HepG2 (cell line): ENCODE data around the gene BRPF1. TPM values are rescaled to one million over a fixed set of nuclear protein-coding genes. Genes with fewer than 3 reads are reported as not detected.
A peak's percentile ranks its signal among the peaks of the same experiment; 100 is the strongest.

Experiments used
- ATAC-seq: fragments of 200-7000 bp; cut with Tn5 transposase; 3 replicates; pipeline ENCODE4 v1.9.1; 2020; ENCODE audit warnings: mild to moderate bottlenecking, moderate library complexity
- BruUV-seq: library from RNA; stranded (reverse); fragments of 400-500 nt; replicated peaks from 2 replicates; lab custom pipeline; 2021; lab: Mats Ljungman, UMichigan
- CTCF ChIA-PET: fragments of 300-600 bp; formaldehyde crosslinking; extraction: SDS; loops from one replicate; lab custom pipeline; 2021; ENCODE audit warnings: low total read pairs, inconsistent platforms, low intra/inter-chr PET ratio; lab: Yijun Ruan, JAX
- POLR2A ChIA-PET: fragments of 350-600 bp; sonication (Branson Sonifier 250); formaldehyde crosslinking; loops from one replicate; lab custom pipeline; 2020; ENCODE audit warnings: antibody characterized with exemption, inconsistent platforms; lab: Yijun Ruan, JAX
- DNase-seq: peaks from one replicate; pipeline ENCODE4 v3.0.0-alpha.2; 2015; ENCODE audit warnings: low spot score
- FAIRE-seq: peaks from 3 replicates; lab custom pipeline; 2011; peaks lifted over from hg19 to GRCh38; lab: Jason Lieb, UNC
- H2AFZ ChIP-seq: one replicate; pipeline ENCODE4 v1.6.1; 2011; ENCODE audit warnings: low read length, inconsistent platforms
- H3K27ac ChIP-seq: fragments of 300-600 bp; 3 replicates; pipeline ENCODE4 v1.8.0; 2011; ENCODE audit warnings: mixed run types, mild to moderate bottlenecking, mixed read lengths, low read length, inconsistent platforms; ENCODE audit not compliant: insufficient read depth; ENCODE audit errors: extremely low read length
- H3K27me3 ChIP-seq, 2 experiments: fragments of 200-600 bp in 1 of 2; 2 replicates in 1 of 2; 3 replicates in 1 of 2; pipeline versions ENCODE4 v1.6.0 to v1.8.0; 2011; ENCODE audit warnings: low read length in 2 of 2, mild to moderate bottlenecking in 2 of 2, moderate library complexity in 2 of 2, inconsistent platforms in 1 of 2; ENCODE audit not compliant: insufficient read depth in 2 of 2, control insufficient read depth in 1 of 2
- H3K36me3 ChIP-seq, 2 experiments: fragments of 200-600 bp in 1 of 2; replicated peaks in 1 of 2; 2 replicates in 1 of 2; 3 replicates in 1 of 2; pipeline versions ENCODE4 v1.5.1 to v1.8.0; 2011; ENCODE audit warnings: low read length in 2 of 2, inconsistent platforms in 1 of 2; ENCODE audit not compliant: insufficient read depth in 2 of 2, control insufficient read depth in 1 of 2
- H3K4me1 ChIP-seq: 2 replicates; pipeline ENCODE4 v1.5.1; 2012; ENCODE audit warnings: low read length, inconsistent platforms; ENCODE audit not compliant: insufficient read depth
- H3K4me2 ChIP-seq: 2 replicates; pipeline ENCODE4 v1.6.0; 2011; ENCODE audit warnings: low read depth, low read length, inconsistent platforms
- H3K4me3 ChIP-seq, 3 experiments: fragments of 200-600 bp in 1 of 3; sonication (generic), shearing (Covaris generic) in 1 of 3; replicated peaks in 1 of 3; 2 replicates each; pipeline ENCODE4 v1.5.1; 2011 to 2016; ENCODE audit warnings: low read length in 3 of 3, inconsistent platforms in 2 of 3, low read depth in 2 of 3, mild to moderate bottlenecking in 2 of 3, control low read depth in 1 of 3, mixed read lengths in 1 of 3; ENCODE audit not compliant: insufficient read depth in 1 of 3
- H3K79me2 ChIP-seq: one replicate; pipeline ENCODE4 v1.6.1; 2011; ENCODE audit warnings: low read length, inconsistent platforms; ENCODE audit not compliant: insufficient read depth
- H3K9ac ChIP-seq: 2 replicates; pipeline ENCODE4 v1.6.0; 2011; ENCODE audit warnings: mild to moderate bottlenecking, low read depth, low read length, inconsistent platforms; ENCODE audit not compliant: insufficient read depth
- H3K9me3 ChIP-seq: 2 replicates; pipeline ENCODE4 v1.5.1; 2012; ENCODE audit warnings: mild to moderate bottlenecking, low read length
- H4K20me1 ChIP-seq: 2 replicates; pipeline ENCODE4 v1.6.0; 2011; ENCODE audit warnings: inconsistent platforms, mild to moderate bottlenecking, low read length, moderate library complexity; ENCODE audit not compliant: insufficient read depth
- BRF2 ChIP-seq: sonication (generic); formaldehyde crosslinking; IDR thresholded peaks from 2 replicates; pipeline ENCODE4 v1.8.1; 2022; ENCODE audit warnings: mild to moderate bottlenecking, missing genetic modification reagents
- CTCF ChIP-seq: sonication (generic); formaldehyde crosslinking; IDR thresholded peaks from 2 replicates; pipeline ENCODE4 v1.5.0; 2020; ENCODE audit warnings: mild to moderate bottlenecking, missing genetic modification reagents, moderate library complexity
- FOXP1 ChIP-seq, 2 experiments: fragments of 450-650 bp in 1 of 2; IDR thresholded peaks; 2 replicates each; pipeline ENCODE4 v1.6.1; 2017 to 2018; ENCODE audit warnings: antibody characterized with exemption in 1 of 2
- IRX3 ChIP-seq: sonication (generic); formaldehyde crosslinking; IDR thresholded peaks from 2 replicates; pipeline ENCODE4 v1.8.1; 2023; ENCODE audit warnings: mild to moderate bottlenecking, low read depth, missing genetic modification reagents, borderline replicate concordance
- RFXANK ChIP-seq: IDR thresholded peaks from 2 replicates; pipeline ENCODE4 v1.6.1; 2016
- SALL1 ChIP-seq: sonication (generic); formaldehyde crosslinking; IDR thresholded peaks from 2 replicates; pipeline ENCODE4 v1.8.0; 2022; ENCODE audit warnings: mild to moderate bottlenecking, missing genetic modification reagents
- STAG1 ChIP-seq: sonication (generic); formaldehyde crosslinking; IDR thresholded peaks from 2 replicates; pipeline ENCODE4 v1.4.0; 2020; ENCODE audit warnings: missing genetic modification reagents
- TAF15 ChIP-seq: fragments of 200-400 bp; formaldehyde crosslinking; IDR thresholded peaks from one replicate; pipeline ENCODE4 v1.6.1; 2018; ENCODE audit warnings: mild to moderate bottlenecking, low read depth, low read length; ENCODE audit not compliant: poor library complexity, severe bottlenecking
- TBL1XR1 ChIP-seq: fragments of 150-350 bp; IDR thresholded peaks from 2 replicates; pipeline ENCODE4 v1.6.1; 2014; ENCODE audit warnings: borderline replicate concordance, low read length; ENCODE audit not compliant: partially characterized antibody
- ZKSCAN1 ChIP-seq: fragments of 150-350 bp; IDR thresholded peaks from 2 replicates; pipeline ENCODE4 v1.6.1; 2014; ENCODE audit warnings: low read length
- ZMAT5 ChIP-seq: sonication (generic); formaldehyde crosslinking; IDR thresholded peaks from 2 replicates; pipeline ENCODE4 v1.5.0; 2020; ENCODE audit warnings: mild to moderate bottlenecking, low read depth, missing genetic modification reagents, borderline replicate concordance
- ZNF292 ChIP-seq: sonication (generic); formaldehyde crosslinking; IDR thresholded peaks from 2 replicates; pipeline ENCODE4 v1.8.1; 2022; ENCODE audit warnings: mild to moderate bottlenecking, low read depth, missing genetic modification reagents, borderline replicate concordance
- whole genome bisulfite sequencing: methylation state at CpG from one replicate; pipeline ENCODE4 v1.1.6; 2017; ENCODE audit warnings: low lambda C conversion rate; 5-methylcytosine and 5-hydroxymethylcytosine counted together
- in situ Hi-C: cut with HindIII; loops from 2 replicates; pipeline ENCODE4 v1.10.0; 2017; ENCODE audit warnings: low pct_unique_long_range_greater_than_20kb; ENCODE audit not compliant: extremely low pct_ligation_motif_present
- intact Hi-C: fragments of 100-400 bp; cut with micrococcal nuclease; formaldehyde crosslinking; loops from one replicate; pipeline ENCODE4 v1.10.0; 2022; ENCODE audit not compliant: unreplicated experiment
- polyA plus RNA-seq, 8 experiments: library from polyadenylated mRNA; depleted of rRNA in 3 of 8; stranded (reverse) in 7 of 8; unstranded in 1 of 8; fragments of >200 nt; fragmentation: Illumina TruSeq in 4 of 8; extraction: Trizol in 4 of 8; gene quantifications; 2 replicates each; pipeline versions ENCODE4 v1.2.1 to v1.2.3, GENCODE V29; 2011 to 2016; ENCODE audit warnings: low read depth in 4 of 8, missing spikeins in 1 of 8, mixed read lengths in 1 of 8; ENCODE audit not compliant: insufficient read depth in 1 of 8
- total RNA-seq, 5 experiments: library from RNA; depleted of rRNA; stranded (reverse); fragments of >200 nt; fragmentation: Illumina TruSeq; extraction: Trizol; gene quantifications; 2 replicates each; pipeline ENCODE4 v1.2.3, GENCODE V29; 2016; ENCODE audit warnings: low read depth in 1 of 5

BRPF1 gene
- total and polyA plus RNA-seq, 2 of the 13 experiments (the other 11 are each of a cell fraction or from before 2014, with no cell fraction given): 7.3 to 10.0 TPM

DNA sequence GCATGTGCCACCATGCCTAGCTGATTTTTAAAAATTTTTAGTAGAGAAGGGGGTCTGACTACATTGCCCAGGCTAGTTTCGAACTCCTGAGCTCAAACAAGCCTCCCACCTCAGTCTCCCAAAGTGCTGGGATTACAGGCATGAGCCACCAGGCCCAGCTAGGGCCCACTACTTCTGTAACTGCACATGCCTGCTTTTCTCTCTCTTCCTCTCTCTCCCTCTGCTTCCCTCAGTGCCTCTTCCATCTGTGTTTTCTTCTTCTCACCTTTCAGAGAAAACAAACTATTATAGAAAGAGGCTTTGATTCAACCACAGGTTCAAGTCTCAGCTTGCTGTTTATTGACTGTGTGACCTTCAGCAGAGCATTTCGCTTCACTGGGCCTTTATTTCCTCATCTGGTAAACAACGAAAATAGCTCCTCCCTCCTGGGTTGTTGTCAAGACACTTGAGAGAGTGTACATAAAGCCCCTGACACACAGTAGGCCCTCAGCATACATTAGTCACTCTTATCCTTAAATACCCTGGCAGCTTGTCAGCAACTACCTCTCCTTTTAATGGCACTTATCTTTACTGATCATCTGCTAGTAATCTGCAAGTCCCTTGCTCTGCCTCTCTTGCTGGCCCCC lies 50.6 kb downstream of the BRPF1 start:
- in situ Hi-C loops (no loop called here), intact Hi-C loops (no loop called here)
- BruUV-seq: no TSS peak
- Histone ChIP-seq H4K20me1 (no peaks in the 10 kb centered on the region), H3K27ac (no peak overlapping the region), H3K9ac (no peak overlapping the region), H3K4me2 (no peak overlapping the region), H2AFZ (no peak overlapping the region), H3K4me3 (no peak overlapping the region), H3K36me3 (peaks cover 22 to 46% of the 10 kb centered on the region in 2 experiments), H3K9me3 (no peaks in the 10 kb centered on the region), H3K27me3 (no peaks in the 10 kb centered on the region), H3K4me1 (peaks cover 16% of the 10 kb centered on the region), H3K79me2 (no peaks in the 10 kb centered on the region)
- ChIA-PET CTCF (no interaction called here), POLR2A (interaction anchor here (1.0 to 2.5 kb wide), 3 partner anchors 11 to 120 kb away, joined by 4 to 15 read pairs (median 4); partner anchors contain the start of genes ARPC4, CAMK1 and TADA3)
- DNase-seq: no peak
- TF ChIP-seq ZNF292 (no peak), TAF15 (no peak), SALL1 (CRISPR knock-in tag) (no peak), ZKSCAN1 (peak; percentile 83), FOXP1 (IDR thresholded peaks at IDR 0.05) (no peak), FOXP1 (CRISPR knock-in tag; IDR thresholded peaks at IDR 0.05) (0 out of 2 replicates have a peak, but pooled peaks have one; percentile 23)
- FAIRE-seq: no peak
- 74% methylated on average over 3 of the region's 3 CpGs for WGBS
- no peak for ATAC-seq

GRCh38 chr3:9782770-9783169 lies 51.2 kb downstream of the BRPF1 start:
- ATAC-seq (0 out of 3 replicates have a peak, but pooled peaks have one; percentile 12), FAIRE-seq (peak; percentile 67), DNase-seq (no peak)
- Histone ChIP-seq H3K27ac (no peak overlapping the region), H3K4me2 (no peak overlapping the region), H3K27me3 (no peaks in the 10 kb centered on the region), H3K9me3 (no peaks in the 10 kb centered on the region), H3K9ac (no peak overlapping the region), H3K79me2 (no peaks in the 10 kb centered on the region), H2AFZ (no peak overlapping the region), H3K36me3 (peaks cover 22 to 52% of the 10 kb centered on the region in 2 experiments), H3K4me3 (no peak overlapping the region), H3K4me1 (peaks cover 16% of the 10 kb centered on the region), H4K20me1 (no peaks in the 10 kb centered on the region)
- WGBS: 69% methylated on average over 3 of the region's 3 CpGs
- BruUV-seq: no TSS peak
- TF ChIP-seq ZMAT5 (CRISPR knock-in tag): no peak
- peak; percentile 57 for TF ChIP-seq STAG1 (CRISPR knock-in tag)
- TF ChIP-seq RFXANK (CRISPR knock-in tag): no peak
- no peak for TF ChIP-seq BRF2 (CRISPR knock-in tag)
- no peak for TF ChIP-seq TBL1XR1
- no peak for TF ChIP-seq IRX3 (CRISPR knock-in tag)
- peak; percentile 44 for TF ChIP-seq CTCF (CRISPR knock-in tag)
- intact Hi-C loops: no loop called here
- ChIA-PET CTCF (no interaction called here), POLR2A (interaction anchor here (1.2 to 2.5 kb wide), 2 partner anchors 10 to 119 kb away, joined by 4 to 15 read pairs; partner anchors contain the start of genes ARPC4 and TADA3)
- in situ Hi-C loops: no loop called here
